H1 (cell line): ENCODE measurements around the gene PLEKHS1. TPM values are rescaled to one million over a fixed set of nuclear protein-coding genes. Genes with fewer than 3 reads are reported as not detected.

Experiments
- JUN ChIP-seq: IDR thresholded peaks from 2 replicates; pipeline ENCODE4 v1.6.1; 2011; ENCODE audit warnings: low read depth, mild to moderate bottlenecking, improper control_type of control experiment, low read length
- MAFK ChIP-seq: IDR thresholded peaks from 2 replicates; pipeline ENCODE4 v1.6.1; 2012; ENCODE audit warnings: low read depth, mild to moderate bottlenecking, improper control_type of control experiment, low read length
- MAX ChIP-seq: IDR thresholded peaks from 2 replicates; pipeline ENCODE4 v1.6.1; 2012; ENCODE audit warnings: inconsistent platforms
- POLR2A ChIP-seq, 2 experiments: IDR thresholded peaks; 1 replicate in 1 of 2; 2 replicates in 1 of 2; pipeline ENCODE4 v1.6.1; 2011; ENCODE audit warnings: low read depth in 2 of 2, low read length in 2 of 2, mild to moderate bottlenecking in 2 of 2; ENCODE audit errors: control extremely low read depth in 1 of 2
- POU5F1 ChIP-seq: IDR thresholded peaks from 2 replicates; pipeline ENCODE4 v1.6.1; 2011; ENCODE audit warnings: low read depth, mild to moderate bottlenecking, low read length, moderate library complexity
- SAP30 ChIP-seq: fragments of 300-600 bp; sonication (generic); IDR thresholded peaks from 2 replicates; pipeline ENCODE4 v1.7.1; 2012; ENCODE audit warnings: low read length, moderate library complexity, mild to moderate bottlenecking, inconsistent platforms; ENCODE audit not compliant: insufficient read depth, insufficient replicate concordance
- YY1 ChIP-seq: IDR thresholded peaks from 2 replicates; pipeline ENCODE4 v1.6.1; 2011; ENCODE audit warnings: low read depth, mild to moderate bottlenecking, low read length
- polyA plus RNA-seq, 7 experiments: library from polyadenylated mRNA; depleted of rRNA in 3 of 7; stranded (reverse) in 5 of 7; unstranded in 2 of 7; fragments of >200 nt in 5 of 7; fragments of 200-250 nt in 2 of 7; gene quantifications; 1 replicate in 5 of 7; 2 replicates in 1 of 7; 4 replicates in 1 of 7; pipeline versions ENCODE4 v1.2.1 to v1.2.3, GENCODE V29; 2011 to 2013; ENCODE audit warnings: missing spikeins in 2 of 7, mixed read lengths in 2 of 7
- total RNA-seq: library from RNA; stranded (reverse); fragmentation: NEBNext Ultra II Directional; extraction: Animal tissue kit (Norgen Biotek cat#: 25700); gene quantifications from 2 replicates; pipeline ENCODE4 v1.2.1, GENCODE V29; 2021

PLEKHS1 gene
- total and polyA plus RNA-seq, 2 of the 8 experiments (the other 6 are each of a cell fraction or from before 2014, with no cell fraction given), result not detected

GRCh38 chr10:113712755-113713639, 38.5 kb upstream of the PLEKHS1 start (continued):
- TF ChIP-seq SAP30 (no peak), JUN (no peak), POU5F1 (no peak), MAX (peak; percentile 48; the same call in 1 of the 2 replicates), MAFK (no peak), YY1 (peak; percentile 83), POLR2A (IDR thresholded peaks at IDR 0.05; ENCODE audit: control extremely low read depth in 1 of 2, low read depth in 2 of 2, low read length in 2 of 2) (0 out of 3 replicates have a peak, but pooled peaks of 1 of the 2 experiments have one; percentile 38)
